GM13977 (cell line): ENCODE data around the gene COA7.

Experiments
- DNase-seq: peaks from one replicate; pipeline ENCODE4 v3.0.0; 2012; ENCODE audit warnings: low spot score
- in situ Hi-C: fragments of 300-500 bp; cut with MboI; formaldehyde crosslinking; loops from one replicate; pipeline ENCODE4 v1.12.0; 2022; ENCODE audit warnings: low sequenced_read_pairs, low pct_unique_long_range_greater_than_20kb, mixed read lengths, inconsistent platforms; ENCODE audit not compliant: unreplicated experiment
- TF ChIP-seq, protein P1 (sequence below): IDR thresholded peaks from 2 replicates; pipeline ENCODE4 v1.5.1; 2012; ENCODE audit warnings: mild to moderate bottlenecking, control low read depth; ENCODE audit not compliant: insufficient read depth; ENCODE audit errors: extremely low read depth, missing control alignments

COA7 gene

GRCh38 chr1:52665006-52665941 is 32.9 kb downstream of the COA7 start:
- in situ Hi-C loops: no loop called here
- DNase-seq: no peak
- TF ChIP-seq, protein P1, sequence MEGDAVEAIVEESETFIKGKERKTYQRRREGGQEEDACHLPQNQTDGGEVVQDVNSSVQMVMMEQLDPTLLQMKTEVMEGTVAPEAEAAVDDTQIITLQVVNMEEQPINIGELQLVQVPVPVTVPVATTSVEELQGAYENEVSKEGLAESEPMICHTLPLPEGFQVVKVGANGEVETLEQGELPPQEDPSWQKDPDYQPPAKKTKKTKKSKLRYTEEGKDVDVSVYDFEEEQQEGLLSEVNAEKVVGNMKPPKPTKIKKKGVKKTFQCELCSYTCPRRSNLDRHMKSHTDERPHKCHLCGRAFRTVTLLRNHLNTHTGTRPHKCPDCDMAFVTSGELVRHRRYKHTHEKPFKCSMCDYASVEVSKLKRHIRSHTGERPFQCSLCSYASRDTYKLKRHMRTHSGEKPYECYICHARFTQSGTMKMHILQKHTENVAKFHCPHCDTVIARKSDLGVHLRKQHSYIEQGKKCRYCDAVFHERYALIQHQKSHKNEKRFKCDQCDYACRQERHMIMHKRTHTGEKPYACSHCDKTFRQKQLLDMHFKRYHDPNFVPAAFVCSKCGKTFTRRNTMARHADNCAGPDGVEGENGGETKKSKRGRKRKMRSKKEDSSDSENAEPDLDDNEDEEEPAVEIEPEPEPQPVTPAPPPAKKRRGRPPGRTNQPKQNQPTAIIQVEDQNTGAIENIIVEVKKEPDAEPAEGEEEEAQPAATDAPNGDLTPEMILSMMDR: no peak

DNA sequence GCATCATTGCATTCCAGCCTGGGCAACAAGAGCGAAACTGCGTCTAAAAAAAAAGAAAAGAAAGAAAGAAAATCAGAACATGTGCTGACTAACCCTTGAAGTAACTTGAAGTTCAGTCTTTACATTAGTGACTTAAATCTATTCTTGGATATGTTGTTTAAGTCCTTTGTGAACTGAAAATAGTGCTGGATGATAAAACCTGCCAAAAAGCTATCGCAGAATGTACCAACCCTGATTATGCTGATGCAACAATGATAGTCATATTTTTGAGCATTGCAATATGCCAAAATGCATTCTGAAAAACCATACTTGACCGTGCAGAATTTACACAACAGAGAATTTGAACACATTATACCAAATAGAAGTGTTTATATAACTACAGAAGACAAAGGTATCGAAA is 34.4 kb downstream of the COA7 start:
- in situ Hi-C loops: no loop called here
- DNase-seq: no peak
- TF ChIP-seq, protein P1: no peak

DNA sequence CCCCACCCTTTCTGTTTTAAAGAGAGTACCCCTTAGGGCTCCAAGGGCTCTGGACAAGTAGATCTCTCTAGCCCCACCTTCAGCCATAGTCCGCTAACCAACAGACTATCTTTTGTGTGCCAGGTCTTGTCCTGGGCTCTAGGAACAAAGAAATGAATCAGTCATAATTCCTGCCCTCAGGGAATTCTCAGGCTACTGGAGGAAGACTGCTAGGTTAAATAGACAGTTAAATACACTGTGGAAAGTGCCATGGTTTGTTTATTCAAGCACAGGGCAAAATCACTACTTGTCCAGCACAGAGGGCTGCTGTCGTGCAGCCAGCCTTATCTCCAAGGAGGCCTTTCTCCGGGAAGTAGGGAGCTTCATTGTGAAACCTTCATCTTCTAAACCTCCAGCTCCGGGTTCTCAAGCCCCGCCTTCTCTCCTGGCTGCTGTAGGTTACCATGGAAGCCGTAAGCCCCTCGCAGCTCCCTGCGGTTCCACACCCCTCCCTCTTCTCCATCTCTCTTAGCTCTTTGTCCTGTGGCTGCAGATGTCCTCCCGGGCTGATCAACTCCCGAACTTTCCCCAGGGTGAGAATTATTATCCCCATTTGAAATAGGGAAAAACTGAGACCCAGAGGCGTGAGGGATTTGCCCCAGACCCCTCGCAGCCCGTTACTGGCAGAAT is 35.4 kb downstream of the COA7 start:
- in situ Hi-C loops: no loop called here
- no peak for DNase-seq
- TF ChIP-seq, protein P1: no peak

- DNase-seq: no peak
- TF ChIP-seq, protein P1: no peak
- in situ Hi-C loops: no loop called here
Observed at GRCh38 chr1:52660807-52661206, 37.3 kb downstream of the COA7 start.

- TF ChIP-seq, protein P1: no peak
- no peak for DNase-seq
- in situ Hi-C loops: no loop called here
Observed at GRCh38 chr1:52659851-52660596, 38.1 kb downstream of the COA7 start.

DNA sequence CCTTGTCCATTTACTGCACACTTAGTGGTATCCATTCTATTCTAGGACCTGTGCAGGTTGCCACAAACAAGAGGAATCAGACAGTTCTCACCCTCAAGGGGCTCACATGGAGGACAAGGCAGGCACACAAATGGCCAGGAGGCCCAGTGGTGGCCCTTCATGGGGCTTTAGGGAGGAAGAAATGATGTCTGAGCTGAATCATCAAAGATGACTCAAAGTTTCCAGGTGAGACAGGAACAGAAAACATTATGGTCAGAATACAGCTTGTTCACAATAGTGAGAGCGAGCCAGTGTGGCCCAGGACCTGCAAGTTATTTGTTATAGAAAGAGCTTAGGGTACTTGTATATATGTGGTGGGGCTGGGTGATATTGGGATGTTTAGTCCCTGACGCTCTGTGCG is 38.8 kb downstream of the COA7 start:
- TF ChIP-seq, protein P1: no peak
- peak; percentile 65 for DNase-seq
- in situ Hi-C loops: no loop called here
